GM12878 (cell line): Measurements from ENCODE around the gene AGPAT4.

Experiments
- BHLHE40 ChIP-seq, 2 experiments: fragments of 450-650 bp in 1 of 2; IDR thresholded peaks; 2 replicates each; pipeline ENCODE4 v1.6.1; 2011 to 2017; ENCODE audit warnings: low read depth in 2 of 2, borderline replicate concordance in 1 of 2, improper control_type of control experiment in 1 of 2, low read length in 1 of 2, mild to moderate bottlenecking in 1 of 2
- CHD1 ChIP-seq: IDR thresholded peaks from 2 replicates; pipeline ENCODE4 v1.6.1; 2012; ENCODE audit warnings: low read depth, low read length, improper control_type of control experiment
- FOXM1 ChIP-seq: IDR thresholded peaks from 2 replicates; pipeline ENCODE4 v1.6.1; 2012; ENCODE audit warnings: low read depth, mild to moderate bottlenecking, inconsistent platforms, low read length, moderate library complexity
- NBN ChIP-seq: fragments of 450-650 bp; IDR thresholded peaks from 2 replicates; pipeline ENCODE4 v1.6.1; 2016
- POLR2A ChIP-seq: IDR thresholded peaks from 2 replicates; pipeline ENCODE4 v1.6.1; 2011; ENCODE audit warnings: low read depth, mild to moderate bottlenecking, low read length
- ZNF274 ChIP-seq: IDR thresholded peaks from one replicate; pipeline ENCODE4 v1.8.0; 2011; ENCODE audit not compliant: insufficient read length, insufficient read depth

- TF ChIP-seq ZNF274, result no peak
- no peak for TF ChIP-seq BHLHE40 (IDR thresholded peaks at IDR 0.05; ENCODE audit: borderline replicate concordance in 1 of 2, low read depth in 2 of 2, low read length in 1 of 2)
- no peak for TF ChIP-seq NBN
- TF ChIP-seq CHD1, result no peak
- TF ChIP-seq POLR2A, result no peak
- no peak for TF ChIP-seq FOXM1
Measured at GRCh38 chr6:161270116-161270515, 3.7 kb downstream of the AGPAT4 start.
